CD14-positive monocyte (primary cell): ENCODE results near the gene ALPK3. TPM values are rescaled to one million over a fixed set of nuclear protein-coding genes. Genes with fewer than 3 reads are reported as not detected.
A peak's percentile ranks its signal among the peaks of the same experiment; 100 is the strongest.

ENCODE experiments used
- DNase-seq, 3 donors: peaks; one replicate each; pipeline ENCODE4 v3.0.0-alpha.2; 2011 to 2022
- H2AFZ ChIP-seq: 2 replicates; pipeline ENCODE4 v1.6.0; 2012; ENCODE audit warnings: mild to moderate bottlenecking, low read depth, low read length, inconsistent platforms; ENCODE audit not compliant: insufficient read depth, poor library complexity, severe bottlenecking
- H3K27ac ChIP-seq, 2 donors: 1 replicate in 1 of 2; 2 replicates in 1 of 2; pipeline ENCODE4 v1.5.1; 2012 to 2013; ENCODE audit warnings: low read length in 2 of 2, control low read depth in 1 of 2, inconsistent platforms in 1 of 2, low read depth in 1 of 2, mild to moderate bottlenecking in 1 of 2
- H3K27me3 ChIP-seq, 2 donors: one replicate each; pipeline versions ENCODE4 v1.6.0 to v1.6.1; 2011 to 2013; ENCODE audit warnings: low read length in 2 of 2; ENCODE audit not compliant: control insufficient read depth in 2 of 2, insufficient read depth in 2 of 2
- H3K36me3 ChIP-seq, 2 donors: replicated peaks in 1 of 2; 1 replicate in 1 of 2; 2 replicates in 1 of 2; pipeline versions ENCODE4 v1.5.1 to v1.6.1; 2012 to 2013; ENCODE audit warnings: low read length in 2 of 2, control low read depth in 1 of 2, inconsistent platforms in 1 of 2, mild to moderate bottlenecking in 1 of 2; ENCODE audit not compliant: insufficient read depth in 2 of 2, control insufficient read depth in 1 of 2
- H3K4me1 ChIP-seq, 2 donors: 1 replicate in 1 of 2; 2 replicates in 1 of 2; pipeline versions ENCODE4 v1.5.1 to v1.6.1; 2012 to 2013; ENCODE audit warnings: low read length in 2 of 2, control low read depth in 1 of 2, inconsistent platforms in 1 of 2, mild to moderate bottlenecking in 1 of 2, moderate library complexity in 1 of 2; ENCODE audit not compliant: insufficient read depth in 2 of 2, control insufficient read depth in 1 of 2
- H3K4me2 ChIP-seq: replicated peaks from 2 replicates; pipeline ENCODE3; 2012; ENCODE audit warnings: low read length, moderate library complexity, mild to moderate bottlenecking; ENCODE audit not compliant: poor library complexity, severe bottlenecking; ENCODE audit errors: extremely low read depth
- H3K4me3 ChIP-seq, 3 experiments: fragments of 200-600 bp in 1 of 3; sonication (generic) in 1 of 3; replicated peaks in 1 of 3; 1 replicate in 2 of 3; 2 replicates in 1 of 3; pipeline ENCODE4 v1.5.1; 2011 to 2013; ENCODE audit warnings: low read length in 3 of 3, mild to moderate bottlenecking in 3 of 3, control low read depth in 2 of 3, low read depth in 2 of 3, inconsistent platforms in 1 of 3, moderate library complexity in 1 of 3
- H3K79me2 ChIP-seq: 2 replicates; pipeline ENCODE4 v1.6.0; 2012; ENCODE audit warnings: mild to moderate bottlenecking, control low read depth, inconsistent platforms, low read length, moderate library complexity; ENCODE audit not compliant: insufficient read depth
- H3K9ac ChIP-seq: 2 replicates; pipeline ENCODE4 v1.6.0; 2017; ENCODE audit warnings: low read length, mild to moderate bottlenecking; ENCODE audit not compliant: insufficient read depth, poor library complexity, severe bottlenecking
- H3K9me3 ChIP-seq, 2 donors: replicated peaks in 1 of 2; 1 replicate in 1 of 2; 2 replicates in 1 of 2; pipeline versions ENCODE4 v1.5.1 to v1.6.1; 2012 to 2013; ENCODE audit warnings: low read length in 2 of 2, control low read depth in 1 of 2; ENCODE audit not compliant: control insufficient read depth in 1 of 2, insufficient read depth in 1 of 2
- H4K20me1 ChIP-seq: 2 replicates; pipeline ENCODE4 v1.6.0; 2012; ENCODE audit warnings: mild to moderate bottlenecking, low read length, control low read depth, moderate library complexity; ENCODE audit not compliant: insufficient read depth
- H3K27ac Mint-ChIP-seq, 7 donors: one replicate each; pipeline ENCODE4 v1.8.0; 2020; ENCODE audit warnings: mild to moderate bottlenecking in 7 of 7, mixed read lengths in 7 of 7, moderate library complexity in 6 of 7, inconsistent platforms in 2 of 7
- H3K27me3 Mint-ChIP-seq, 3 donors: one replicate each; pipeline ENCODE4 v1.8.0; 2021 to 2022; ENCODE audit warnings: low read depth in 3 of 3, mild to moderate bottlenecking in 3 of 3, mixed read lengths in 3 of 3, moderate library complexity in 3 of 3, inconsistent platforms in 1 of 3
- H3K36me3 Mint-ChIP-seq, 2 donors: one replicate each; pipeline ENCODE4 v1.8.0; 2020; ENCODE audit warnings: mixed read lengths in 2 of 2, inconsistent platforms in 1 of 2, mild to moderate bottlenecking in 1 of 2
- H3K4me1 Mint-ChIP-seq: one replicate; pipeline ENCODE4 v1.8.0; 2020; ENCODE audit warnings: mild to moderate bottlenecking, mixed read lengths
- H3K4me3 Mint-ChIP-seq, 2 donors: one replicate each; pipeline ENCODE4 v1.8.0; 2020; ENCODE audit warnings: mild to moderate bottlenecking in 2 of 2, mixed read lengths in 2 of 2, moderate library complexity in 1 of 2
- H3K9me3 Mint-ChIP-seq, 7 donors: one replicate each; pipeline ENCODE4 v1.8.0; 2020 to 2022; ENCODE audit warnings: mixed read lengths in 7 of 7, mild to moderate bottlenecking in 6 of 7, moderate library complexity in 6 of 7, inconsistent platforms in 2 of 7
- WGBS: methylation state at CpG from one replicate; pipeline ENCODE4 v1.1.5; 2013; ENCODE audit warnings: missing lambda C conversion rate; ENCODE audit not compliant: insufficient coverage; 5-methylcytosine and 5-hydroxymethylcytosine counted together
- intact Hi-C, 2 donors: fragments of 100-400 bp; cut with micrococcal nuclease; formaldehyde crosslinking; loops; one replicate each; pipeline versions ENCODE4 v1.15.0 to v1.15.1; 2023
- polyA plus RNA-seq, 3 donors: library from polyadenylated mRNA; depleted of rRNA in 1 of 3; unstranded in 2 of 3; stranded (reverse) in 1 of 3; fragments of 300-500 nt in 2 of 3; fragments of >200 nt in 1 of 3; fragmentation: Illumina TruSeq in 2 of 3; gene quantifications; 1 replicate in 2 of 3; 2 replicates in 1 of 3; pipeline ENCODE4 v1.2.3, GENCODE V29; 2012 to 2021
- TF ChIP-seq, protein P1 (sequence below): fragments of 200-600 bp; IDR thresholded peaks from one replicate; pipeline ENCODE4 v1.8.0; 2022; ENCODE audit warnings: antibody characterized with exemption, mild to moderate bottlenecking

The ALPK3 gene
- polyA plus RNA-seq, 3 donors = 0.02 to 0.12 TPM; not detected in 1

GRCh38 chr15:84772031-84772430 is 45.1 kb upstream of the ALPK3 start:
- H3K9me3 Mint-ChIP-seq = no peaks in the 10 kb centered on the region
- H3K4me1 Mint-ChIP-seq = peaks cover 61% of the 10 kb centered on the region
- H3K27me3 Mint-ChIP-seq = peaks cover 0 to 3% (median 0%) of the 10 kb centered on the region in 3 donors

DNA sequence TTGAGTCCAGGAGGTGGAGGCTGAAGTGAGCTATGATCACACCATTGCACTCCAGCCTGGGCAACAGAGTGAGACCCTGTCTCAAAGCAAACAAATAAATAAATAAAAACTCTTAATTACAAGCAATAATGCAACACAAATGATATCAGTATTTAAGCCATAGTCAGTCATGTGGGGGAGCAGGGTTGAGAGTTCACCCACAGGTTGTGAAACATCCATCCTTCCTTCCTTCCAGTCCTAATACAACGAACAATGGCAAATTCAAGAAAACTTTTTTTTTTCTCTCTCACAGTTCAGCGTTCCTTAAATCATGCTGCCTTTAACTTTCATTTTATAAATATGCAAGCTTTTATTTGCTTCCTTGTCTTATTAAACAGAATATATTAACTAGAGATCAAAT is 44.7 kb upstream of the ALPK3 start:
- no peak overlapping the region for H2AFZ ChIP-seq
- peaks cover 0 to 3% (median 0%) of the 10 kb centered on the region in 3 donors for H3K27me3 Mint-ChIP-seq
- peak overlapping the region; percentile 3 to 62 for H3K27ac ChIP-seq
- H3K79me2 ChIP-seq = peaks cover 100% of the 10 kb centered on the region
- no peaks in the 10 kb centered on the region for H3K27me3 ChIP-seq
- peaks cover 32 to 56% of the 10 kb centered on the region in 2 donors for H3K36me3 ChIP-seq
- peaks cover 57% of the 10 kb centered on the region for H3K4me1 Mint-ChIP-seq
- peak; percentile 10 to 21 (median 14) for DNase-seq
- peak overlapping the region; percentile 40 for H3K4me2 ChIP-seq
- peaks cover 39 to 59% of the 10 kb centered on the region in 2 donors for H3K36me3 Mint-ChIP-seq
- H3K9ac ChIP-seq = no peak overlapping the region
- H3K4me1 ChIP-seq = peaks cover 38 to 40% of the 10 kb centered on the region in 2 donors
- H3K27ac Mint-ChIP-seq = peak overlapping the region; percentile 70 to 90 (median 81)
- intact Hi-C loops = loop anchor here in 1 of 2 donors (5.0 kb wide), 2 partner anchors 115 to 185 kb away; partner anchors contain the start of gene NMB
- H3K4me3 ChIP-seq = peak overlapping the region in 1 of 3 experiments; percentile 12
- peaks cover 100% of the 10 kb centered on the region for H4K20me1 ChIP-seq
- peak overlapping the region in 1 of 2 donors; percentile 35 for H3K4me3 Mint-ChIP-seq
- no peaks in the 10 kb centered on the region for H3K9me3 Mint-ChIP-seq
- WGBS = no CpG with 5 or more reads among the region's 2 CpGs
- TF ChIP-seq, protein P1, sequence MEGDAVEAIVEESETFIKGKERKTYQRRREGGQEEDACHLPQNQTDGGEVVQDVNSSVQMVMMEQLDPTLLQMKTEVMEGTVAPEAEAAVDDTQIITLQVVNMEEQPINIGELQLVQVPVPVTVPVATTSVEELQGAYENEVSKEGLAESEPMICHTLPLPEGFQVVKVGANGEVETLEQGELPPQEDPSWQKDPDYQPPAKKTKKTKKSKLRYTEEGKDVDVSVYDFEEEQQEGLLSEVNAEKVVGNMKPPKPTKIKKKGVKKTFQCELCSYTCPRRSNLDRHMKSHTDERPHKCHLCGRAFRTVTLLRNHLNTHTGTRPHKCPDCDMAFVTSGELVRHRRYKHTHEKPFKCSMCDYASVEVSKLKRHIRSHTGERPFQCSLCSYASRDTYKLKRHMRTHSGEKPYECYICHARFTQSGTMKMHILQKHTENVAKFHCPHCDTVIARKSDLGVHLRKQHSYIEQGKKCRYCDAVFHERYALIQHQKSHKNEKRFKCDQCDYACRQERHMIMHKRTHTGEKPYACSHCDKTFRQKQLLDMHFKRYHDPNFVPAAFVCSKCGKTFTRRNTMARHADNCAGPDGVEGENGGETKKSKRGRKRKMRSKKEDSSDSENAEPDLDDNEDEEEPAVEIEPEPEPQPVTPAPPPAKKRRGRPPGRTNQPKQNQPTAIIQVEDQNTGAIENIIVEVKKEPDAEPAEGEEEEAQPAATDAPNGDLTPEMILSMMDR = no peak
- no peaks in the 10 kb centered on the region for H3K9me3 ChIP-seq

More at GRCh38 chr15:84772031-84772430, 45.1 kb upstream of the ALPK3 start:
- Mint-ChIP-seq H3K4me3 (no peak overlapping the region), H3K36me3 (peaks cover 43 to 60% of the 10 kb centered on the region in 2 donors), H3K27ac (peak overlapping the region; percentile 70 to 90 (median 81))
- H3K79me2 ChIP-seq = peaks cover 100% of the 10 kb centered on the region
- no peak overlapping the region for H3K9ac ChIP-seq
- peaks cover 100% of the 10 kb centered on the region for H4K20me1 ChIP-seq
- peaks cover 34 to 60% of the 10 kb centered on the region in 2 donors for H3K36me3 ChIP-seq
- TF ChIP-seq, protein P1 = no peak
- no peak overlapping the region for H2AFZ ChIP-seq
- WGBS = 0% methylated on average over 2 of the region's 5 CpGs
- peak in 1 of 3 donors; percentile 11 for DNase-seq
- intact Hi-C loops = loop anchor here in 1 of 2 donors (5.0 kb wide), 2 partner anchors 115 to 185 kb away; partner anchors contain the start of gene NMB
- peaks cover 38 to 40% of the 10 kb centered on the region in 2 donors for H3K4me1 ChIP-seq
- H3K27ac ChIP-seq = peak overlapping the region; percentile 3 to 62
- H3K4me3 ChIP-seq = peak overlapping the region in 1 of 3 experiments; percentile 12
- no peaks in the 10 kb centered on the region for H3K9me3 ChIP-seq
- no peaks in the 10 kb centered on the region for H3K27me3 ChIP-seq
- peak overlapping the region; percentile 40 for H3K4me2 ChIP-seq
